OCI-LY3 (cell line): ENCODE data around the gene CAB39.

Experiments used
- EZH2phosphoT487 ChIP-seq: fragments of 200-600 bp; shearing (Covaris generic); IDR thresholded peaks from 2 replicates; pipeline ENCODE4 v1.6.1; 2018; ENCODE audit warnings: antibody characterized with exemption, mixed run types, low read depth
- TF ChIP-seq, protein P1 (sequence below): fragments of 200-600, 300-600 bp; sonication (generic); IDR thresholded peaks from 2 replicates; pipeline ENCODE4 v1.5.1; 2014; ENCODE audit warnings: antibody characterized with exemption, low read length, low read depth

DNA sequence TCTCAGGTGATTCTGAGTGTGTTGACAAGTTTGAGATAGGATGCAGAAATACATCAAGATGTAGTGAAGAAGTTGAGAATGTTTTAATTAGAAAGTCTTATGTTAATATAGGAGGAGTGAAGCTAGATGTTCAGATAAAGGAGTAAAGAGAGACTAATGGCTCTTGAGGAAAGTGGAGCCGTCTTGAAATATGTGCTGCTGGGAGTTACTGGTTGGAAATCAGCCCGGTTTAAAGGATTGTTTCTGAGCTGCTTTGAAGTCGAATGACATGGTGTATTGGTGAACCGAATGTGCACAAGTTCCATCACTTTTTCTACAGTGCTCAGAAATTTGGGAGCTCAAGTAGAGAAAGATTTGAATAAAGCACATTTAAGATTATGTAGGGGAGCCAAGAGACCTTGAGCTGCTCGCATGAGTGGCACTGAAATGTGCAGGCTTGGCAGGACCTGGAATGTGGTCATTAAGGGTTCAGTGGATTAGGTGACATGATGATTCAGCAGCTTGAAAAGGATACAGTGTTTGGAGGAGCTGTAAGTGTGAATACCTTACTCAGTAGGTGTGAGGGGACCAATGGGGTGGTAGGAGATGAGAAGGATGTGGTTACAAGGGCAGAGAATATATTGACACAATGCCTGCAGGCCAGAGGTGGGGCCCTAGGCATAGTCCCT is 68.6 kb downstream of the CAB39 start:
- TF ChIP-seq, protein P1, sequence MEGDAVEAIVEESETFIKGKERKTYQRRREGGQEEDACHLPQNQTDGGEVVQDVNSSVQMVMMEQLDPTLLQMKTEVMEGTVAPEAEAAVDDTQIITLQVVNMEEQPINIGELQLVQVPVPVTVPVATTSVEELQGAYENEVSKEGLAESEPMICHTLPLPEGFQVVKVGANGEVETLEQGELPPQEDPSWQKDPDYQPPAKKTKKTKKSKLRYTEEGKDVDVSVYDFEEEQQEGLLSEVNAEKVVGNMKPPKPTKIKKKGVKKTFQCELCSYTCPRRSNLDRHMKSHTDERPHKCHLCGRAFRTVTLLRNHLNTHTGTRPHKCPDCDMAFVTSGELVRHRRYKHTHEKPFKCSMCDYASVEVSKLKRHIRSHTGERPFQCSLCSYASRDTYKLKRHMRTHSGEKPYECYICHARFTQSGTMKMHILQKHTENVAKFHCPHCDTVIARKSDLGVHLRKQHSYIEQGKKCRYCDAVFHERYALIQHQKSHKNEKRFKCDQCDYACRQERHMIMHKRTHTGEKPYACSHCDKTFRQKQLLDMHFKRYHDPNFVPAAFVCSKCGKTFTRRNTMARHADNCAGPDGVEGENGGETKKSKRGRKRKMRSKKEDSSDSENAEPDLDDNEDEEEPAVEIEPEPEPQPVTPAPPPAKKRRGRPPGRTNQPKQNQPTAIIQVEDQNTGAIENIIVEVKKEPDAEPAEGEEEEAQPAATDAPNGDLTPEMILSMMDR: no peak
- no peak for TF ChIP-seq EZH2phosphoT487
